T-cell (primary cell): ENCODE measurements around the gene BDKRB2. TPM values are rescaled to one million over a fixed set of nuclear protein-coding genes. Genes with fewer than 3 reads are reported as not detected.

Experiments
- ATAC-seq, 4 experiments: fragments of 200-7000 bp in 3 of 4; fragments of 150-1000 bp in 1 of 4; cut with Tn5 transposase; replicated peaks in 1 of 4; 1 replicate in 3 of 4; 2 replicates in 1 of 4; pipeline ENCODE4 v1.10.0; 2021; ENCODE audit warnings: moderate library complexity in 3 of 4, mild to moderate bottlenecking in 2 of 4, moderate number of reproducible peaks in 1 of 4
- CTCF ChIA-PET, 2 donors: fragments of 300-600 bp; sonication (Branson Sonifier 250); formaldehyde crosslinking; loops; one replicate each; lab custom pipeline; 2022; ENCODE audit warnings: antibody characterized with exemption in 2 of 2; lab: Charles Lee
- POLR2A ChIA-PET, 2 donors: fragments of 300-600 bp; sonication (Branson Sonifier 250); formaldehyde crosslinking; loops; one replicate each; lab custom pipeline; 2022; ENCODE audit warnings: antibody characterized with exemption in 2 of 2; lab: Charles Lee
- DNase-seq, 35 experiments: peaks; one replicate each; pipeline versions ENCODE4 v3.0.0 to v3.0.0-alpha.2; 2013 to 2023
- H3K27ac ChIP-seq: one replicate; pipeline ENCODE4 v1.5.1; 2013; ENCODE audit warnings: low read length
- H3K27me3 ChIP-seq, 2 experiments: replicated peaks in 1 of 2; 1 replicate in 1 of 2; 2 replicates in 1 of 2; pipeline versions ENCODE4 v1.6.1 to v1.7.0; 2013; ENCODE audit warnings: low read length in 1 of 2, mixed read lengths in 1 of 2; ENCODE audit not compliant: control insufficient read depth in 2 of 2, insufficient read depth in 2 of 2; ENCODE audit errors: extremely low read depth in 1 of 2
- H3K36me3 ChIP-seq, 2 donors: 1 replicate in 1 of 2; 2 replicates in 1 of 2; pipeline versions ENCODE4 v1.6.1 to v1.7.0; 2013; ENCODE audit warnings: low read length in 1 of 2; ENCODE audit not compliant: control insufficient read depth in 2 of 2, insufficient read depth in 1 of 2; ENCODE audit errors: extremely low read depth in 1 of 2
- H3K4me1 ChIP-seq, 2 experiments: 1 replicate in 1 of 2; 2 replicates in 1 of 2; pipeline versions ENCODE4 v1.6.1 to v1.7.0; 2013; ENCODE audit warnings: low read length in 2 of 2, mixed read lengths in 1 of 2; ENCODE audit not compliant: insufficient read depth in 2 of 2, control insufficient read depth in 1 of 2; ENCODE audit errors: extremely low read depth in 1 of 2
- H3K4me3 ChIP-seq, 2 donors: 1 replicate in 1 of 2; 2 replicates in 1 of 2; pipeline versions ENCODE4 v1.5.1 to v1.7.0; 2013; ENCODE audit warnings: mild to moderate bottlenecking in 2 of 2, low read length in 1 of 2, moderate library complexity in 1 of 2; ENCODE audit not compliant: control insufficient read depth in 1 of 2; ENCODE audit errors: extremely low read depth in 1 of 2
- H3K9me3 ChIP-seq: 2 replicates; pipeline ENCODE4 v1.7.0; 2013
- H3K27ac Mint-ChIP-seq, 2 donors: one replicate each; pipeline ENCODE4 v1.8.0; 2020 to 2021; ENCODE audit warnings: mild to moderate bottlenecking in 2 of 2, mixed read lengths in 2 of 2
- H3K27me3 Mint-ChIP-seq, 2 donors: one replicate each; pipeline ENCODE4 v1.8.0; 2021 to 2022; ENCODE audit warnings: mixed read lengths in 2 of 2
- H3K36me3 Mint-ChIP-seq: one replicate; pipeline ENCODE4 v1.8.0; 2021; ENCODE audit warnings: mixed read lengths
- H3K4me1 Mint-ChIP-seq, 3 donors: one replicate each; pipeline ENCODE4 v1.8.0; 2020 to 2022; ENCODE audit warnings: mixed read lengths in 3 of 3, mild to moderate bottlenecking in 1 of 3
- H3K4me3 Mint-ChIP-seq, 3 donors: one replicate each; pipeline ENCODE4 v1.8.0; 2020 to 2022; ENCODE audit warnings: mild to moderate bottlenecking in 3 of 3, mixed read lengths in 3 of 3, moderate library complexity in 3 of 3
- H3K9me3 Mint-ChIP-seq, 3 donors: one replicate each; pipeline ENCODE4 v1.8.0; 2020 to 2022; ENCODE audit warnings: mixed read lengths in 3 of 3
- WGBS: methylation state at CpG from one replicate; pipeline ENCODE4 v1.1.5; 2013; ENCODE audit warnings: missing lambda C conversion rate; ENCODE audit not compliant: insufficient coverage; 5-methylcytosine and 5-hydroxymethylcytosine counted together
- total RNA-seq, 35 experiments: library from RNA in 6 of 35; stranded (reverse) in 6 of 35; fragments of 120-200 nt in 1 of 35; gene quantifications; one replicate each; pipeline versions ENCODE4 v1.2.1 to v1.2.4 and lab custom pipeline; 2013 to 2026

The BDKRB2 gene
- total RNA-seq, 5 donors from 2014 or later (not counting 1 experiment from before 2014, with no cell fraction given), result 0.06 to 0.09 TPM; not detected in 3

DNA sequence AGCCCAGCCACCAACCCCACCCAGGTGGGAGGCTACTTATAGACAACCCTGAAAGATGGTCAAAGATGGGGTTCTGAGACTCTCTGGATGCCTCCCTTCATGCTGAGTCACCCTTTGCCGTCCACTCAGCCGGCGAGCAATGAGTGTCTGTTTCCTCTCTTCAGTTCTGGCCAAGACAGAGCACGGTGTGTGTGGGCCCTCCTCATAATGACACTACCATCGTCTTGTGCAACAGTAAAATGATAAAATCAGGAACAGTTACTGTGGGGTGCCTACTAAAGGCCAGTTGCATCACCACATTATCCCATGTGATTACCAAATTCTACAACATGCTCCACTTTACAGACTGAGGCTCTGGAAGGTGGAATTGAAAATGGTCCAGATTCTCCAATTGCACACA lies 44.4 kb downstream of the BDKRB2 start:
- ATAC-seq (no peak), DNase-seq (no peak)
- Mint-ChIP-seq H3K9me3 (peaks cover 0 to 6% (median 0%) of the 10 kb centered on the region in 3 donors), H3K4me3 (no peak overlapping the region), H3K27ac (no peak overlapping the region), H3K4me1 (no peaks in the 10 kb centered on the region), H3K27me3 (peaks cover 39 to 51% of the 10 kb centered on the region in 2 donors), H3K36me3 (no peaks in the 10 kb centered on the region)
- no peaks in the 10 kb centered on the region for H3K36me3 ChIP-seq
- peaks cover 0 to 34% of the 10 kb centered on the region in 2 experiments for H3K27me3 ChIP-seq
- no peak overlapping the region for H3K4me3 ChIP-seq
- CTCF ChIA-PET, result no interaction called here
- H3K27ac ChIP-seq, result no peak overlapping the region
- no peaks in the 10 kb centered on the region for H3K9me3 ChIP-seq
- WGBS, result 60% methylated on average over 2 of the region's 5 CpGs
- H3K4me1 ChIP-seq, result no peaks in the 10 kb centered on the region
- POLR2A ChIA-PET, result no interaction called here

GRCh38 chr14:96250485-96250884 lies 45.8 kb downstream of the BDKRB2 start:
- Histone ChIP-seq H3K27ac (no peak overlapping the region), H3K36me3 (no peaks in the 10 kb centered on the region), H3K27me3 (peaks cover 0 to 42% of the 10 kb centered on the region in 2 experiments), H3K4me3 (no peak overlapping the region), H3K4me1 (no peaks in the 10 kb centered on the region), H3K9me3 (no peaks in the 10 kb centered on the region)
- Mint-ChIP-seq H3K4me3 (no peak overlapping the region), H3K4me1 (no peaks in the 10 kb centered on the region), H3K9me3 (peaks cover 0 to under 1% (median 0%) of the 10 kb centered on the region in 3 donors), H3K27ac (no peak overlapping the region), H3K27me3 (peaks cover 48 to 54% of the 10 kb centered on the region in 2 donors), H3K36me3 (no peaks in the 10 kb centered on the region)
- WGBS, result 66% methylated on average over 3 of the region's 3 CpGs
- ATAC-seq (no peak), DNase-seq (no peak)
- POLR2A ChIA-PET, result no interaction called here
- CTCF ChIA-PET, result no interaction called here

DNA sequence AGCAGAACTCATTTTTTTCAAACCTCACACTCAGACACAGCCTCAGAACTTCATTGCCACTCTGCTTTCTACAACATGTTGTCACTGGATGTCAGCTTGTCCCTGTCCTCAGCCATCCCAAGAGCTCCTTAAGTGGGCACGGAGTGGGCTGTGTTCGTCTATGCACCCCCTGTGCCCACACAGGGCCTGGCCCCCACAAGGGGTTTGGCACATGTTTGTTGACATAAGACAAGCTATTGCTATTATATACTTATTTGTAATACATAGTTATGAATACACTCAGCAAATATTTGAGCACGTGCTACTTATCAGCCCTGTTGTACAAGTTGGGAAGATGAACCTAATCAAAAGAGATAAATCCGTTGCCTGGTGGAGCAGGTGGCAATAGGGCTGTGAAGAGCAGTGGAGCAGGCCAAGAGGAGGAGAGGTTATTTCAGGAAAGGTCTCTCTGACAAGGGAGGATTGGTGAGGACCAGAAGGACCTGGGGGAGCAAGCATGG lies 47.1 kb downstream of the BDKRB2 start:
- 55% methylated on average over 2 of the region's 4 CpGs for WGBS
- CTCF ChIA-PET, result interaction anchor here in 1 of 2 donors (0.5 kb wide), 1 partner anchor 21 kb away, joined by 7 read pairs; no protein-coding TSS in a partner anchor

DNA sequence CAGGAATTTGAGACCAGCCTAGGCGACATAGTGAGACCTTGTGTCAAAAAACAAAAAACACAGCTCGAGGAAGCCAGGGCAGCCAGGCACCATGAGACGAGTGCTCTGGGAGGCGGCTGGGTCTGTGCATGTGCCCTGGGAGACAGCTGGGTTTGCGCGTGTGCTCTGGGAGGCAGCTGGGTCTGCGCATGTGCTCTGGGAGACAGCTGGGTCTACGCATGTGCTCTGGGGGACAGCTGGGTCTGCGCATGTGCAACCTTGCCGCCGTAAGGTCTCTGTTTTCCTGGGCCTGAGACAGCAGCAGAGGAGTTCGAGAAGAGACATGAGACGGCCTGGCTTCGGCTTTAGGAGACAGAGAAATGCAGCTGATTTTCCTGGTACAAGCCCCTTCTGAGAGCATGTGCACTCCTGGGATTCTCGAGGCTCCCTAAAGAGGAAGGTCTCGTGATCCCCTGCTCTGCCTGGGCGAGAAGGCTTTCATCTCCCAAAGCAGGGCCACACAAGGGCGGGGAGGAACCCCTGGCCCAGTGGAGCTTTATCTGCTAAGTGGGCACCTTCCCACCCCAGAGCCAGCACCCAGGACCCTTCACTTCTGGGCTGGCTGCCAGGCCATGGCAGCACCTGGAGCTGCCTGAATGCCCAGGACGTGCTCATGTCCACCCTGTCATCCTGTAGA lies 47.8 kb downstream of the BDKRB2 start:
- Mint-ChIP-seq H3K27ac (no peak overlapping the region), H3K4me1 (no peaks in the 10 kb centered on the region), H3K9me3 (no peaks in the 10 kb centered on the region), H3K27me3 (peaks cover 52 to 62% of the 10 kb centered on the region in 2 donors), H3K4me3 (no peak overlapping the region), H3K36me3 (no peaks in the 10 kb centered on the region)
- Histone ChIP-seq H3K9me3 (no peaks in the 10 kb centered on the region), H3K27ac (no peak overlapping the region), H3K4me3 (no peak overlapping the region), H3K4me1 (no peaks in the 10 kb centered on the region), H3K36me3 (no peaks in the 10 kb centered on the region), H3K27me3 (peaks cover 0 to 49% of the 10 kb centered on the region in 2 experiments)
- ChIA-PET CTCF (no interaction called here), POLR2A (no interaction called here)
- ATAC-seq (no peak), DNase-seq (no peak)
- WGBS, result 80% methylated on average over 18 of the region's 19 CpGs

More for the DNA sequence above, 47.1 kb downstream of the BDKRB2 start:
- Histone ChIP-seq H3K36me3 (no peaks in the 10 kb centered on the region), H3K4me3 (no peak overlapping the region), H3K4me1 (no peaks in the 10 kb centered on the region), H3K27me3 (peaks cover 0 to 45% of the 10 kb centered on the region in 2 experiments), H3K27ac (no peak overlapping the region), H3K9me3 (no peaks in the 10 kb centered on the region)
- no peaks in the 10 kb centered on the region for H3K9me3 Mint-ChIP-seq
- POLR2A ChIA-PET, result no interaction called here
- no peak for ATAC-seq
- H3K4me1 Mint-ChIP-seq, result no peaks in the 10 kb centered on the region
- no peaks in the 10 kb centered on the region for H3K36me3 Mint-ChIP-seq
- H3K4me3 Mint-ChIP-seq, result no peak overlapping the region
- H3K27ac Mint-ChIP-seq, result no peak overlapping the region
- H3K27me3 Mint-ChIP-seq, result peaks cover 50 to 61% of the 10 kb centered on the region in 2 donors
- no peak for DNase-seq

DNA sequence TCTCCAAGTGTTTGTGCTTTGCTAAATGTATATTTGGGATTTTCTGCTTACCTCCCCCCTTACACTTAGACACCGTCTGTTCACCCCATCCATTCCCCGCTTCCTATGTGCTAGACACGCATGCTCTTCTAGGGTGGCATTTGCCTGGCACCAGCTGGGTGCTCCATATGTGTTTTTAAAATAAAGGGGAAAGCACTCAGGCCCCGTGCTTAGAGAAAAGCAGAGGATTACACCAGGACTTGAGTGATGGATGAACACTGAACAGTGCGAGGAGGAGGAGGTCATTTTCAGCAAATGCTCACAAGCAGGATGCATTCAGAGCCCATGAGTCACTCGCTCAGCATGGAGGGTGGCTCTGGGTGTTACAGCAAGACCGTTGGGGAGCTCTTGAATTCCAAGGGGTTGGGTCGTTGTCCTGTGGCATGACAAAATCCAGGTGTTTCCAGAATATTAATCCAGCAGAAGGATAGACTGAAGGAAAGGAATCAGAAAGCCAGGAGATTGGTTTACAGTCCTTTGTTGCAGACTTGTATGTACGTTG lies 48.4 kb downstream of the BDKRB2 start:
- Mint-ChIP-seq H3K4me1 (no peaks in the 10 kb centered on the region), H3K4me3 (no peak overlapping the region), H3K27me3 (peaks cover 53 to 63% of the 10 kb centered on the region in 2 donors), H3K36me3 (no peaks in the 10 kb centered on the region), H3K9me3 (no peaks in the 10 kb centered on the region), H3K27ac (no peak overlapping the region)
- Histone ChIP-seq H3K9me3 (no peaks in the 10 kb centered on the region), H3K27ac (no peak overlapping the region), H3K4me1 (no peaks in the 10 kb centered on the region), H3K27me3 (peaks cover 0 to 51% of the 10 kb centered on the region in 2 experiments), H3K4me3 (no peak overlapping the region), H3K36me3 (no peaks in the 10 kb centered on the region)
- ATAC-seq, result no peak
- CTCF ChIA-PET, result no interaction called here
- 60% methylated on average over 5 of the region's 9 CpGs for WGBS
- no peak for DNase-seq
- POLR2A ChIA-PET, result no interaction called here

- WGBS, result 69% methylated on average over 5 of the region's 11 CpGs
- DNase-seq (no peak), ATAC-seq (no peak)
- no peak overlapping the region for H3K4me3 ChIP-seq
- H3K36me3 Mint-ChIP-seq, result no peaks in the 10 kb centered on the region
- ChIA-PET POLR2A (no interaction called here), CTCF (no interaction called here)
- no peak overlapping the region for H3K27ac ChIP-seq
- no peaks in the 10 kb centered on the region for H3K9me3 Mint-ChIP-seq
- H3K4me3 Mint-ChIP-seq, result no peak overlapping the region
- H3K27me3 Mint-ChIP-seq, result peaks cover 50 to 56% of the 10 kb centered on the region in 2 donors
- H3K27me3 ChIP-seq, result peaks cover 0 to 44% of the 10 kb centered on the region in 2 experiments
- H3K4me1 Mint-ChIP-seq, result no peaks in the 10 kb centered on the region
- no peaks in the 10 kb centered on the region for H3K9me3 ChIP-seq
- H3K4me1 ChIP-seq, result no peaks in the 10 kb centered on the region
- H3K36me3 ChIP-seq, result no peaks in the 10 kb centered on the region
- no peak overlapping the region for H3K27ac Mint-ChIP-seq
Measured at GRCh38 chr14:96254687-96255086, 50.0 kb downstream of the BDKRB2 start.
